CD14-positive monocyte (primary cell): ENCODE data around the gene LY86. TPM values are rescaled to one million over a fixed set of nuclear protein-coding genes. Genes with fewer than 3 reads are reported as not detected.
A peak's percentile ranks its signal among the peaks of the same experiment; 100 is the strongest.

Experiments used
- DNase-seq, 3 donors: peaks; one replicate each; pipeline ENCODE4 v3.0.0-alpha.2; 2011 to 2022
- H2AFZ ChIP-seq: 2 replicates; pipeline ENCODE4 v1.6.0; 2012; ENCODE audit warnings: mild to moderate bottlenecking, low read depth, low read length, inconsistent platforms; ENCODE audit not compliant: insufficient read depth, poor library complexity, severe bottlenecking
- H3K27ac ChIP-seq, 2 donors: 1 replicate in 1 of 2; 2 replicates in 1 of 2; pipeline ENCODE4 v1.5.1; 2012 to 2013; ENCODE audit warnings: low read length in 2 of 2, control low read depth in 1 of 2, inconsistent platforms in 1 of 2, low read depth in 1 of 2, mild to moderate bottlenecking in 1 of 2
- H3K27me3 ChIP-seq, 2 donors: one replicate each; pipeline versions ENCODE4 v1.6.0 to v1.6.1; 2011 to 2013; ENCODE audit warnings: low read length in 2 of 2; ENCODE audit not compliant: control insufficient read depth in 2 of 2, insufficient read depth in 2 of 2
- H3K36me3 ChIP-seq, 2 donors: replicated peaks in 1 of 2; 1 replicate in 1 of 2; 2 replicates in 1 of 2; pipeline versions ENCODE4 v1.5.1 to v1.6.1; 2012 to 2013; ENCODE audit warnings: low read length in 2 of 2, control low read depth in 1 of 2, inconsistent platforms in 1 of 2, mild to moderate bottlenecking in 1 of 2; ENCODE audit not compliant: insufficient read depth in 2 of 2, control insufficient read depth in 1 of 2
- H3K4me1 ChIP-seq, 2 donors: 1 replicate in 1 of 2; 2 replicates in 1 of 2; pipeline versions ENCODE4 v1.5.1 to v1.6.1; 2012 to 2013; ENCODE audit warnings: low read length in 2 of 2, control low read depth in 1 of 2, inconsistent platforms in 1 of 2, mild to moderate bottlenecking in 1 of 2, moderate library complexity in 1 of 2; ENCODE audit not compliant: insufficient read depth in 2 of 2, control insufficient read depth in 1 of 2
- H3K4me2 ChIP-seq: replicated peaks from 2 replicates; pipeline ENCODE3; 2012; ENCODE audit warnings: low read length, moderate library complexity, mild to moderate bottlenecking; ENCODE audit not compliant: poor library complexity, severe bottlenecking; ENCODE audit errors: extremely low read depth
- H3K4me3 ChIP-seq, 3 experiments: fragments of 200-600 bp in 1 of 3; sonication (generic) in 1 of 3; replicated peaks in 1 of 3; 1 replicate in 2 of 3; 2 replicates in 1 of 3; pipeline ENCODE4 v1.5.1; 2011 to 2013; ENCODE audit warnings: low read length in 3 of 3, mild to moderate bottlenecking in 3 of 3, control low read depth in 2 of 3, low read depth in 2 of 3, inconsistent platforms in 1 of 3, moderate library complexity in 1 of 3
- H3K79me2 ChIP-seq: 2 replicates; pipeline ENCODE4 v1.6.0; 2012; ENCODE audit warnings: mild to moderate bottlenecking, control low read depth, inconsistent platforms, low read length, moderate library complexity; ENCODE audit not compliant: insufficient read depth
- H3K9ac ChIP-seq: 2 replicates; pipeline ENCODE4 v1.6.0; 2017; ENCODE audit warnings: low read length, mild to moderate bottlenecking; ENCODE audit not compliant: insufficient read depth, poor library complexity, severe bottlenecking
- H3K9me3 ChIP-seq, 2 donors: replicated peaks in 1 of 2; 1 replicate in 1 of 2; 2 replicates in 1 of 2; pipeline versions ENCODE4 v1.5.1 to v1.6.1; 2012 to 2013; ENCODE audit warnings: low read length in 2 of 2, control low read depth in 1 of 2; ENCODE audit not compliant: control insufficient read depth in 1 of 2, insufficient read depth in 1 of 2
- H4K20me1 ChIP-seq: 2 replicates; pipeline ENCODE4 v1.6.0; 2012; ENCODE audit warnings: mild to moderate bottlenecking, low read length, control low read depth, moderate library complexity; ENCODE audit not compliant: insufficient read depth
- H3K27ac Mint-ChIP-seq, 7 donors: one replicate each; pipeline ENCODE4 v1.8.0; 2020; ENCODE audit warnings: mild to moderate bottlenecking in 7 of 7, mixed read lengths in 7 of 7, moderate library complexity in 6 of 7, inconsistent platforms in 2 of 7
- H3K27me3 Mint-ChIP-seq, 3 donors: one replicate each; pipeline ENCODE4 v1.8.0; 2021 to 2022; ENCODE audit warnings: low read depth in 3 of 3, mild to moderate bottlenecking in 3 of 3, mixed read lengths in 3 of 3, moderate library complexity in 3 of 3, inconsistent platforms in 1 of 3
- H3K36me3 Mint-ChIP-seq, 2 donors: one replicate each; pipeline ENCODE4 v1.8.0; 2020; ENCODE audit warnings: mixed read lengths in 2 of 2, inconsistent platforms in 1 of 2, mild to moderate bottlenecking in 1 of 2
- H3K4me1 Mint-ChIP-seq: one replicate; pipeline ENCODE4 v1.8.0; 2020; ENCODE audit warnings: mild to moderate bottlenecking, mixed read lengths
- H3K4me3 Mint-ChIP-seq, 2 donors: one replicate each; pipeline ENCODE4 v1.8.0; 2020; ENCODE audit warnings: mild to moderate bottlenecking in 2 of 2, mixed read lengths in 2 of 2, moderate library complexity in 1 of 2
- H3K9me3 Mint-ChIP-seq, 7 donors: one replicate each; pipeline ENCODE4 v1.8.0; 2020 to 2022; ENCODE audit warnings: mixed read lengths in 7 of 7, mild to moderate bottlenecking in 6 of 7, moderate library complexity in 6 of 7, inconsistent platforms in 2 of 7
- CTCF ChIP-seq: fragments of 200-600 bp; IDR thresholded peaks from one replicate; pipeline ENCODE4 v1.8.0; 2022; ENCODE audit warnings: antibody characterized with exemption, mild to moderate bottlenecking
- WGBS: methylation state at CpG from one replicate; pipeline ENCODE4 v1.1.5; 2013; ENCODE audit warnings: missing lambda C conversion rate; ENCODE audit not compliant: insufficient coverage; 5-methylcytosine and 5-hydroxymethylcytosine counted together
- intact Hi-C, 2 donors: fragments of 100-400 bp; cut with micrococcal nuclease; formaldehyde crosslinking; loops; one replicate each; pipeline versions ENCODE4 v1.15.0 to v1.15.1; 2023
- polyA plus RNA-seq, 3 donors: library from polyadenylated mRNA; depleted of rRNA in 1 of 3; unstranded in 2 of 3; stranded (reverse) in 1 of 3; fragments of 300-500 nt in 2 of 3; fragments of >200 nt in 1 of 3; fragmentation: Illumina TruSeq in 2 of 3; gene quantifications; 1 replicate in 2 of 3; 2 replicates in 1 of 3; pipeline ENCODE4 v1.2.3, GENCODE V29; 2012 to 2021

The LY86 gene
- polyA plus RNA-seq, 3 donors: 166 to 609 (median 454) TPM

DNA sequence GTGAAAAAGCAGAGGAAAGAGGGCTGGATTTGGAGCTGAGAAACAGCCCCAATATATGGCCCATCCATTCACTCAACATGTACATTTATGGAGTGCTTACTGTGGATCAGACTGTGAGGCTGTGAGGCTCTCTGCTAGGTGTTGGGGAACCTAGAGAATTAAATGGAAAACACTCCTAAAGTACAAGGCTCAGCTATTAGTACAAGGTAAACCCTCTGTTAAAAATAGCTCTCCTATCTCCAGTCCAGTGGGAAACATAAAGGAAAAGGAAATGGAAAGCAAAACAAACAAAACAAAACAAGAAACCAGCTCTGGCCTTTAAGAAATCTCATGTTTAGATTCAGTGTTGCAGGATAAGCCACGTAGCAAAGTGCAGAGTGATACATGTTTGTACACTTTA lies 35.0 kb downstream of the LY86 start:
- Histone ChIP-seq H3K4me3 (no peak overlapping the region), H3K27me3 (no peaks in the 10 kb centered on the region), H3K4me1 (peaks cover 8 to 9% of the 10 kb centered on the region in 2 donors), H3K4me2 (no peak overlapping the region), H4K20me1 (peaks cover 16% of the 10 kb centered on the region), H3K79me2 (no peaks in the 10 kb centered on the region), H3K27ac (no peak overlapping the region), H3K9me3 (no peaks in the 10 kb centered on the region), H2AFZ (no peak overlapping the region), H3K36me3 (peaks cover 44 to 56% of the 10 kb centered on the region in 2 donors), H3K9ac (no peak overlapping the region)
- no peak for DNase-seq
- no peak overlapping the region for H3K4me3 Mint-ChIP-seq
- H3K27ac Mint-ChIP-seq: peak overlapping the region in 1 of 7 donors; percentile 58
- TF ChIP-seq CTCF: no peak
- 90% methylated on average over 1 of the region's 1 CpG for WGBS
- peaks cover 0 to 4% (median 0%) of the 10 kb centered on the region in 3 donors for H3K27me3 Mint-ChIP-seq
- intact Hi-C loops: no loop called here
- no peaks in the 10 kb centered on the region for H3K9me3 Mint-ChIP-seq
- H3K36me3 Mint-ChIP-seq: peaks cover 52 to 66% of the 10 kb centered on the region in 2 donors
- H3K4me1 Mint-ChIP-seq: peaks cover 15% of the 10 kb centered on the region

DNA sequence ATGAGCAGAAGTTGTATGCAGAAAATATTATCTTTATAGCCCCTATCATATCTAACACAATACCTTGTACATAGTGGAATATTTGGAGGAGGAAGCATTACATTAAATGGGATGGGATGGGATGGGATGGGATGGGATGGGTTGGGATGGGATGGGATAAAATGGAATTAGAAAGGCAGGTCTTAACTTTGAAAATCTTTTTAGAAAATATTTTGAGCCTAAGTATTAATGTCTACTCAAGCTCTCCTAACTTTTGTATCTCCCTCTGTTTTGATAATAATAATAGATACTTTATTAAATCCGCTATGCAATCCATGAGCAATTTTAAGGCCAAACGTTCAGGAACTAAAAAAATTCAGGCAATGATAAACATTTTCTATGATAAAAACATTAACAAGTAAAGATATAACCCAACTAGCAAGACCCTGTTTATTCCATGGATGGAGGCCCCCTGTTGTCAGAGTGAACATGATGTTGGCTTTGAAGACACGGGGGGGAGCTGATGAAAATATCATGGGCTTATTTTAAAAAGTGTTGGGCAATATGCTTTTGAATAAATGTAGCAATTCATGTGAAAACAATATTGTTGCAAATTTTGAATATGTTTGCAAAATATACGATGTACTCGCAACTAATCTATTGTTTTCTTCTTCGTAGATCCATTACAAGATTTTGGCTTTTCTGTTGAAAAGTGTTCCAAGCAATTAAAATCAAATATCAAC lies 35.9 kb downstream of the LY86 start:
- no peak for DNase-seq
- H3K4me3 Mint-ChIP-seq: no peak overlapping the region
- no peak overlapping the region for H3K27ac ChIP-seq
- H3K36me3 Mint-ChIP-seq: peaks cover 60 to 71% of the 10 kb centered on the region in 2 donors
- no peak overlapping the region for H3K4me2 ChIP-seq
- H3K27me3 Mint-ChIP-seq: peaks cover 0 to 4% (median 0%) of the 10 kb centered on the region in 3 donors
- no peaks in the 10 kb centered on the region for H3K79me2 ChIP-seq
- H3K4me1 Mint-ChIP-seq: peaks cover 8% of the 10 kb centered on the region
- no peak for TF ChIP-seq CTCF
- no peak overlapping the region for H3K27ac Mint-ChIP-seq
- WGBS: 78% methylated on average over 1 of the region's 6 CpGs
- H4K20me1 ChIP-seq: peaks cover 9% of the 10 kb centered on the region
- no peaks in the 10 kb centered on the region for H3K9me3 ChIP-seq
- H2AFZ ChIP-seq: no peak overlapping the region
- no peaks in the 10 kb centered on the region for H3K27me3 ChIP-seq
- intact Hi-C loops: no loop called here
- H3K4me1 ChIP-seq: peaks cover 4 to 7% of the 10 kb centered on the region in 2 donors
- H3K36me3 ChIP-seq: peaks cover 53 to 64% of the 10 kb centered on the region in 2 donors
- no peaks in the 10 kb centered on the region for H3K9me3 Mint-ChIP-seq
- no peak overlapping the region for H3K4me3 ChIP-seq
- no peak overlapping the region for H3K9ac ChIP-seq
